HepG2 (cell line): Measurements from ENCODE around the gene NLRP12. TPM values are rescaled to one million over a fixed set of nuclear protein-coding genes. Genes with fewer than 3 reads are reported as not detected.

ENCODE experiments used
- ADNP ChIP-seq: sonication (generic); formaldehyde crosslinking; IDR thresholded peaks from 2 replicates; pipeline ENCODE4 v1.4.0; 2020; ENCODE audit warnings: missing genetic modification reagents
- ELF3 ChIP-seq: IDR thresholded peaks from 2 replicates; pipeline ENCODE4 v1.6.1; 2016; ENCODE audit warnings: missing genetic modification reagents, missing compliant biosample characterization
- FOXJ3 ChIP-seq: sonication (generic); formaldehyde crosslinking; IDR thresholded peaks from 2 replicates; pipeline ENCODE4 v1.4.0; 2020; ENCODE audit warnings: missing genetic modification reagents, mild to moderate bottlenecking, borderline replicate concordance
- LCORL ChIP-seq, 2 experiments: fragments of 450-650 bp in 1 of 2; sonication (generic) in 1 of 2; formaldehyde crosslinking in 1 of 2; IDR thresholded peaks; 2 replicates each; pipeline versions ENCODE4 v1.5.0 to v1.6.1; 2017 to 2020; ENCODE audit warnings: antibody characterized with exemption in 1 of 2, missing genetic modification reagents in 1 of 2
- PCBP2 ChIP-seq: fragments of 200-400 bp; formaldehyde crosslinking; optimal IDR thresholded peaks from 2 replicates; pipeline ENCODE3; 2018; ENCODE audit warnings: low read length, low read depth; ENCODE audit not compliant: poor library complexity, severe bottlenecking
- PITX1 ChIP-seq: sonication (generic); formaldehyde crosslinking; IDR thresholded peaks from 2 replicates; pipeline ENCODE4 v1.5.1; 2020; ENCODE audit warnings: mild to moderate bottlenecking, missing genetic modification reagents
- POLR2AphosphoS5 ChIP-seq: IDR thresholded peaks from 2 replicates; pipeline ENCODE4 v1.6.1; 2012; ENCODE audit warnings: low read depth, low read length
- RARA ChIP-seq: IDR thresholded peaks from 2 replicates; pipeline ENCODE4 v1.6.1; 2016; ENCODE audit warnings: missing genetic modification reagents, missing compliant biosample characterization
- RFXAP ChIP-seq: sonication (generic); formaldehyde crosslinking; IDR thresholded peaks from 2 replicates; pipeline ENCODE4 v1.4.0; 2020; ENCODE audit warnings: missing genetic modification reagents, borderline replicate concordance
- RXRA ChIP-seq: sonication (generic); formaldehyde crosslinking; IDR thresholded peaks from 2 replicates; pipeline ENCODE4 v1.5.1; 2020; ENCODE audit warnings: missing genetic modification reagents
- SALL1 ChIP-seq: sonication (generic); formaldehyde crosslinking; IDR thresholded peaks from 2 replicates; pipeline ENCODE4 v1.8.0; 2022; ENCODE audit warnings: mild to moderate bottlenecking, missing genetic modification reagents
- SAP130 ChIP-seq: IDR thresholded peaks from 2 replicates; pipeline ENCODE4 v1.6.1; 2016; ENCODE audit warnings: low read depth
- SP4 ChIP-seq: sonication (generic); formaldehyde crosslinking; IDR thresholded peaks from 2 replicates; pipeline ENCODE4 v1.8.1; 2023; ENCODE audit warnings: mild to moderate bottlenecking, missing genetic modification reagents
- TMF1 ChIP-seq: sonication (generic); formaldehyde crosslinking; IDR thresholded peaks from 2 replicates; pipeline ENCODE4 v1.8.1; 2022; ENCODE audit warnings: low read depth, missing genetic modification reagents
- U2AF2 ChIP-seq: fragments of 200-400 bp; formaldehyde crosslinking; IDR thresholded peaks from 2 replicates; pipeline ENCODE4 v1.6.1; 2017; ENCODE audit warnings: low read depth, mild to moderate bottlenecking, low read length
- ZNF260 ChIP-seq: sonication (generic); formaldehyde crosslinking; IDR thresholded peaks from 2 replicates; pipeline ENCODE4 v1.4.0; 2020; ENCODE audit warnings: missing genetic modification reagents, low read depth, mild to moderate bottlenecking, borderline replicate concordance
- ZNF672 ChIP-seq: sonication (generic); formaldehyde crosslinking; IDR thresholded peaks from 2 replicates; pipeline ENCODE4 v1.8.1; 2022; ENCODE audit warnings: missing genetic modification reagents
- ZNF768 ChIP-seq: sonication (generic); formaldehyde crosslinking; IDR thresholded peaks from 2 replicates; pipeline ENCODE4 v1.4.0; 2020; ENCODE audit warnings: missing genetic modification reagents
- polyA plus RNA-seq, 8 experiments: library from polyadenylated mRNA; depleted of rRNA in 3 of 8; stranded (reverse) in 7 of 8; unstranded in 1 of 8; fragments of >200 nt; fragmentation: Illumina TruSeq in 4 of 8; extraction: Trizol in 4 of 8; gene quantifications; 2 replicates each; pipeline versions ENCODE4 v1.2.1 to v1.2.3, GENCODE V29; 2011 to 2016; ENCODE audit warnings: low read depth in 4 of 8, missing spikeins in 1 of 8, mixed read lengths in 1 of 8; ENCODE audit not compliant: insufficient read depth in 1 of 8
- total RNA-seq, 5 experiments: library from RNA; depleted of rRNA; stranded (reverse); fragments of >200 nt; fragmentation: Illumina TruSeq; extraction: Trizol; gene quantifications; 2 replicates each; pipeline ENCODE4 v1.2.3, GENCODE V29; 2016; ENCODE audit warnings: low read depth in 1 of 5
- TF ChIP-seq, protein P1 (sequence below), 2 experiments: sonication (generic) in 1 of 2; formaldehyde crosslinking in 1 of 2; IDR thresholded peaks; 2 replicates each; pipeline versions ENCODE4 v1.4.0 to v1.6.1; 2018 to 2020; ENCODE audit warnings: missing genetic modification reagents in 2 of 2, borderline replicate concordance in 1 of 2, low read depth in 1 of 2, mild to moderate bottlenecking in 1 of 2, missing biosample characterization in 1 of 2
- TF ChIP-seq, protein P2 (sequence below): IDR thresholded peaks from 2 replicates; pipeline ENCODE4 v1.6.1; 2012; ENCODE audit warnings: low read depth, low read length, improper control_type of control experiment
- TF ChIP-seq, protein P3 (sequence below): sonication (generic); formaldehyde crosslinking; IDR thresholded peaks from 2 replicates; pipeline ENCODE4 v1.4.0; 2020; ENCODE audit warnings: missing genetic modification reagents
- TF ChIP-seq, protein P4 (sequence below): sonication (generic); formaldehyde crosslinking; IDR thresholded peaks from 2 replicates; pipeline ENCODE4 v1.9.0; 2022; ENCODE audit warnings: missing genetic modification reagents, mild to moderate bottlenecking, borderline replicate concordance

The NLRP12 gene
- total and polyA plus RNA-seq, 2 of the 13 experiments (the other 11 are each of a cell fraction or from before 2014, with no cell fraction given) = 0.15 to 0.20 TPM

DNA sequence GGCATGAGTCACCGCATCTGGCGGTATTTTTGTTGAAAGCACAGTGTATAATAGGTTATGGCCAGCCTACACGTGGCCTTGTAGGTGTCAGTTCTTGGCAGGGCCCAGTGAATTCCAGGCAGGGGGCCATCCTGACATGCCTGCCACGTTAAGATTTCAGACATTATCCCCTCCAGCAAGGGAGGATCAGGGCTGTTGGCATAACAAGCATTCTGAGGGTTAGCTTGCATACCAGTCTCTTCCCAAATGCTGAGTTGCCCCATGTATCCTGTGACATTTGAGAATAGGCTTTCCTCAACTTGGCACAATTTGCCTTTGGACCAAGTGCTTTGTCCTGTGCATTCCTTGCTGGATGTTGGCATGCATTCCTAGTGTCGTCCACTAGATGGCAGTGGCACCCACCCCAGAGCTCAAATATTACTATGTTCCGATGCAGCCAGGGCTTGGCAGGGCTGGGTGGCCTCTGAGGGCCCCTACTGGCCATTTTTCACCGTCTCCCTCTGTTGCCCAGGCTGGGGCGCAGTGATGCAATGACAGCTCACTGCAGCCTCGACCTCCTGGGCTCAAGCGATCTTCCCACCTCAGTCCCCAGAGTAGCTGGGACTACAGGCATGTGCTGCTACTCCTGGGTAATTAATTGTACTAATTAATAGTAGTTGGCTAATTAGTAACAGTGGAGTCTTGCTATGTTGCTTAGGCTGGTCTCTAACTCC is 31.2 kb downstream of the NLRP12 start (continued):
- TF ChIP-seq, protein P1, sequence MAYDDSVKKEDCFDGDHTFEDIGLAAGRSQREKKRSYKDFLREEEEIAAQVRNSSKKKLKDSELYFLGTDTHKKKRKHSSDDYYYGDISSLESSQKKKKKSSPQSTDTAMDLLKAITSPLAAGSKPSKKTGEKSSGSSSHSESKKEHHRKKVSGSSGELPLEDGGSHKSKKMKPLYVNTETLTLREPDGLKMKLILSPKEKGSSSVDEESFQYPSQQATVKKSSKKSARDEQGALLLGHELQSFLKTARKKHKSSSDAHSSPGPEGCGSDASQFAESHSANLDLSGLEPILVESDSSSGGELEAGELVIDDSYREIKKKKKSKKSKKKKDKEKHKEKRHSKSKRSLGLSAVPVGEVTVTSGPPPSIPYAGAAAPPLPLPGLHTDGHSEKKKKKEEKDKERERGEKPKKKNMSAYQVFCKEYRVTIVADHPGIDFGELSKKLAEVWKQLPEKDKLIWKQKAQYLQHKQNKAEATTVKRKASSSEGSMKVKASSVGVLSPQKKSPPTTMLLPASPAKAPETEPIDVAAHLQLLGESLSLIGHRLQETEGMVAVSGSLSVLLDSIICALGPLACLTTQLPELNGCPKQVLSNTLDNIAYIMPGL (CRISPR knock-in tag; IDR thresholded peaks at IDR 0.05; ENCODE audit: borderline replicate concordance in 1 of 2, low read depth in 1 of 2) = peak; percentile 88 to 90
- TF ChIP-seq ADNP (CRISPR knock-in tag) = peak; percentile 78; the same call in 1 of the 2 replicates
- TF ChIP-seq SAP130 = peak; percentile 64
- peak; percentile 17; the same call in 1 of the 2 replicates for TF ChIP-seq ZNF768
- 0 out of 2 replicates have a peak, but pooled peaks have one; percentile 20 for TF ChIP-seq PITX1 (CRISPR knock-in tag)
- no peak for TF ChIP-seq PCBP2
- TF ChIP-seq RFXAP (CRISPR knock-in tag) = peak; percentile 75
- 0 out of 2 replicates have a peak, but pooled peaks have one; percentile 31 for TF ChIP-seq RXRA (CRISPR knock-in tag)
- TF ChIP-seq U2AF2 = no peak
- TF ChIP-seq ZNF672 (CRISPR knock-in tag) = no peak
- TF ChIP-seq, protein P2, sequence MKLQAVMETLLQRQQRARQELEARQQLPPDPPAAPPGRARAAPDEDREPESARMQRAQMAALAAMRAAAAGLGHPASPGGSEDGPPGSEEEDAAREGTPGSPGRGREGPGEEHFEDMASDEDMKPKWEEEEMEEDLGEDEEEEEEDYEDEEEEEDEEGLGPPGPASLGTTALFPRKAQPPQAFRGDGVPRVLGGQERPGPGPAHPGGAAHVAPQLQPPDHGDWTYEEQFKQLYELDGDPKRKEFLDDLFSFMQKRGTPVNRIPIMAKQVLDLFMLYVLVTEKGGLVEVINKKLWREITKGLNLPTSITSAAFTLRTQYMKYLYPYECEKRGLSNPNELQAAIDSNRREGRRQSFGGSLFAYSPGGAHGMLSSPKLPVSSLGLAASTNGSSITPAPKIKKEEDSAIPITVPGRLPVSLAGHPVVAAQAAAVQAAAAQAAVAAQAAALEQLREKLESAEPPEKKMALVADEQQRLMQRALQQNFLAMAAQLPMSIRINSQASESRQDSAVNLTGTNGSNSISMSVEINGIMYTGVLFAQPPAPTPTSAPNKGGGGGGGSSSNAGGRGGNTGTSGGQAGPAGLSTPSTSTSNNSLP = peak; percentile 59
- no peak for TF ChIP-seq TMF1 (CRISPR knock-in tag)
- no peak for TF ChIP-seq ZNF260
- TF ChIP-seq, protein P3, sequence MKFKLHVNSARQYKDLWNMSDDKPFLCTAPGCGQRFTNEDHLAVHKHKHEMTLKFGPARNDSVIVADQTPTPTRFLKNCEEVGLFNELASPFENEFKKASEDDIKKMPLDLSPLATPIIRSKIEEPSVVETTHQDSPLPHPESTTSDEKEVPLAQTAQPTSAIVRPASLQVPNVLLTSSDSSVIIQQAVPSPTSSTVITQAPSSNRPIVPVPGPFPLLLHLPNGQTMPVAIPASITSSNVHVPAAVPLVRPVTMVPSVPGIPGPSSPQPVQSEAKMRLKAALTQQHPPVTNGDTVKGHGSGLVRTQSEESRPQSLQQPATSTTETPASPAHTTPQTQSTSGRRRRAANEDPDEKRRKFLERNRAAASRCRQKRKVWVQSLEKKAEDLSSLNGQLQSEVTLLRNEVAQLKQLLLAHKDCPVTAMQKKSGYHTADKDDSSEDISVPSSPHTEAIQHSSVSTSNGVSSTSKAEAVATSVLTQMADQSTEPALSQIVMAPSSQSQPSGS (CRISPR knock-in tag) = peak; percentile 67; the same call in 1 of the 2 replicates
- no peak for TF ChIP-seq POLR2AphosphoS5
- 0 out of 2 replicates have a peak, but pooled peaks have one; percentile 49 for TF ChIP-seq ELF3
- TF ChIP-seq SALL1 = peak; percentile 82
- TF ChIP-seq SP4 (CRISPR knock-in tag) = 0 out of 2 replicates have a peak, but pooled peaks have one; percentile 34
- TF ChIP-seq, protein P4, sequence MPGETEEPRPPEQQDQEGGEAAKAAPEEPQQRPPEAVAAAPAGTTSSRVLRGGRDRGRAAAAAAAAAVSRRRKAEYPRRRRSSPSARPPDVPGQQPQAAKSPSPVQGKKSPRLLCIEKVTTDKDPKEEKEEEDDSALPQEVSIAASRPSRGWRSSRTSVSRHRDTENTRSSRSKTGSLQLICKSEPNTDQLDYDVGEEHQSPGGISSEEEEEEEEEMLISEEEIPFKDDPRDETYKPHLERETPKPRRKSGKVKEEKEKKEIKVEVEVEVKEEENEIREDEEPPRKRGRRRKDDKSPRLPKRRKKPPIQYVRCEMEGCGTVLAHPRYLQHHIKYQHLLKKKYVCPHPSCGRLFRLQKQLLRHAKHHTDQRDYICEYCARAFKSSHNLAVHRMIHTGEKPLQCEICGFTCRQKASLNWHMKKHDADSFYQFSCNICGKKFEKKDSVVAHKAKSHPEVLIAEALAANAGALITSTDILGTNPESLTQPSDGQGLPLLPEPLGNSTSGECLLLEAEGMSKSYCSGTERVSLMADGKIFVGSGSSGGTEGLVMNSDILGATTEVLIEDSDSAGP (CRISPR knock-in tag) = peak; percentile 56
- 0 out of 2 replicates have a peak, but pooled peaks have one; percentile 16 for TF ChIP-seq RARA (CRISPR knock-in tag)
- no peak for TF ChIP-seq LCORL (IDR thresholded peaks at IDR 0.05)
- peak; percentile 50; the same call in 1 of the 2 replicates for TF ChIP-seq LCORL (CRISPR knock-in tag; IDR thresholded peaks at IDR 0.05)
- peak; percentile 44; the same call in 1 of the 2 replicates for TF ChIP-seq FOXJ3 (CRISPR knock-in tag)
